ENCODE results near the gene BBS2. TPM values are rescaled to one million over a fixed set of nuclear protein-coding genes. Genes with fewer than 3 reads are reported as not detected.

Gene BBS2, protein sequence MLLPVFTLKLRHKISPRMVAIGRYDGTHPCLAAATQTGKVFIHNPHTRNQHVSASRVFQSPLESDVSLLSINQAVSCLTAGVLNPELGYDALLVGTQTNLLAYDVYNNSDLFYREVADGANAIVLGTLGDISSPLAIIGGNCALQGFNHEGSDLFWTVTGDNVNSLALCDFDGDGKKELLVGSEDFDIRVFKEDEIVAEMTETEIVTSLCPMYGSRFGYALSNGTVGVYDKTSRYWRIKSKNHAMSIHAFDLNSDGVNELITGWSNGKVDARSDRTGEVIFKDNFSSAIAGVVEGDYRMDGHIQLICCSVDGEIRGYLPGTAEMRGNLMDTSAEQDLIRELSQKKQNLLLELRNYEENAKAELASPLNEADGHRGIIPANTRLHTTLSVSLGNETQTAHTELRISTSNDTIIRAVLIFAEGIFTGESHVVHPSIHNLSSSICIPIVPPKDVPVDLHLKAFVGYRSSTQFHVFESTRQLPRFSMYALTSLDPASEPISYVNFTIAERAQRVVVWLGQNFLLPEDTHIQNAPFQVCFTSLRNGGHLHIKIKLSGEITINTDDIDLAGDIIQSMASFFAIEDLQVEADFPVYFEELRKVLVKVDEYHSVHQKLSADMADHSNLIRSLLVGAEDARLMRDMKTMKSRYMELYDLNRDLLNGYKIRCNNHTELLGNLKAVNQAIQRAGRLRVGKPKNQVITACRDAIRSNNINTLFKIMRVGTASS
- 27.1 and 37.1 TPM in 2 replicates for total RNA-seq (2014; rRNA removed)
- 16.7 TPM for polyA plus RNA-seq (2012)

DNA sequence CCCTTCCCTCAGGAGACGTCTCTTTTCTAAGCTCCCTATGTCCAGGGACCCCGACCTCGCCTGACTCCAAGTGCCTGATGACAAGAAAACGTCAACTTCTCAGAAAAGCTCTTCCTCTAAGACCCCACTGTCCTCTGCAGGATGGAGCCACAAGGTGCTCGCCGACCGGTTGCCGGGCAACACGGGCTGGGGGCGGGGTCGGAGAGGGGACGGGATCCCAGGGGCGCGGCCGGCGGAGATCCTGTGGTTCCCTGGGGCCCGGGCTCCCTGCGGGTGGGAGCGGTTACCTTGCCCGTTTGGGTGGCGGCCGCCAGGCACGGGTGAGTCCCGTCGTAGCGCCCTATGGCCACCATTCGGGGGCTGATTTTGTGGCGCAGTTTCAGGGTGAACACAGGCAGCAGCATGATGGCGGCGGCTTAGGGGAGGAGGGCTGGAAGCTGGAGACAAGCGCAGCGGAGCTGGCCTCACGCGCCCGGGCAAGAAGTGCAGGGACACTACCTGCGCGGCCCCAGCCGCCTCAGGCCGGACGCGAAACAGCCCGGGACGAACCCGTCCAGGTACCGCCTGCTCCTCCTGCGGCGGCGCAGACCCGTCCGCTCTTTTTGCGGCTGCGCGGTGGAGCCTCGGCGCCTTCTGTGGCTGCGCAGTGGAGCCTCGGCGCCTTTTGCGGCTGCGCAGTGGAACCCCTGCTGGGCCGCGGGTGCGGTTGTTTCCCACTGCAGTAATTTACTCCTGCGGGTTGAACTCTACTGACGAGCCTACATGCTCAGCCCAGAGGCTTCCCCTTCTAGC lies at the start of gene BBS2:
Gene BBS2 (minus strand): TSS at position 566 of the 792 bp plus-strand sequence. CDS start 162 bp downstream, at position 404.
- DNase-seq (ENCODE audit: low read depth) = peak; percentile 73

DNA sequence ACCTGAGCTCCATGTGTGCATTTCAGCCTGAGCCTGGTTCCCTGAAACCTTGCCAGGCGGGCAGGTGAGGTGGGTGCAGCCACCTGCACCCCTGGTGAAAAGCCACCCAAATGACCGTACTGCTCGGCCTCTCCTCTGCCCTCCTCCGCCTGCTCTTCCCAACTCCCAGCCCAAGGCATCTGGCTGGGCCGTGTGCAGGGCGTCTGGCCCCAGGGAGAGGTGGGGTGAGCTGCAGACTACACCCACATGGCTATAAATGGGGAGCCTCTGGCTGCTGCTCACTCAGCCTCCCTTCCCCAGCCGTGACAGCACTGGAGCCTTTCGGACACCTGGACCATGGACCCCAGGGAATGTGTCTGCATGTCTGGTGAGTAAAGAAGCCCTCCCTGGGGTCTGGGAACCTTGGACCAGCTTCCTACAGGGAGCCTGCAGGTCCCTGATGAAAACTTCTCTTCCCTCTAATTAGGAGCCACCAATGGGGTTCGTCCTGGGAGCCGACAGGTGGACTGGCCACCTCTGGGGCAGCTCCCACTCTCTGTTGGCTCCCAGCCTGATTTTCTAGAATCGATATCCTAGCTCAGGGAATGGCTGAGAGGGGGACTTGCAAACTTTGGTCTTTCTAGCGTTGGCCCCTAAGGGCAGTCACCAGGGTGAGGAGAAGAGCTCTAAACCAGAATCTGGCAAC lies 45.1 kb upstream of the BBS2 start, which contains the start of gene MT4:
Gene MT4 (plus strand): TSS at position 281 of the 685 bp plus-strand sequence. CDS start 56 bp downstream, at position 337.
- no peak for DNase-seq (ENCODE audit: low read depth)

DNA sequence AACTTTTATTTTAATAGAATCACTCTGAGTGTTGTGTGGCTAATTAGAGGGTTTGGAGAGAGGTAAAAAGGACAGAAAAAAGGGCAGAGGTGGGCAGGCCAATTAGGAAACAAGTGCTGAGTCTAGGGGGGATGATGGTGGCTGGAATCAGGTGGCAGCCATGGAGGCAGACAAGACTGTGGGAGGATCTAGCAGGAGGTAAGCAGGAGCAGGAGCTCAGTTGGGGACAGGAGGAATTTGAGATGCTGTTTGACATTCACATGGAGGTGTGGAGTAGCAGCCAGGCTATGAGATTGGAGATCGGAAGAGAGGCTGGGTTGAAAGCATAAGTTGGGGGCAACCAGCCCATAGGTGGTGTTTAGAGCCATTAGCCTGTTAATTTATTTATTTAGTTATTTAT lies 41.3 kb upstream of the BBS2 start:
- DNase-seq (ENCODE audit: low read depth) = no peak

DNA sequence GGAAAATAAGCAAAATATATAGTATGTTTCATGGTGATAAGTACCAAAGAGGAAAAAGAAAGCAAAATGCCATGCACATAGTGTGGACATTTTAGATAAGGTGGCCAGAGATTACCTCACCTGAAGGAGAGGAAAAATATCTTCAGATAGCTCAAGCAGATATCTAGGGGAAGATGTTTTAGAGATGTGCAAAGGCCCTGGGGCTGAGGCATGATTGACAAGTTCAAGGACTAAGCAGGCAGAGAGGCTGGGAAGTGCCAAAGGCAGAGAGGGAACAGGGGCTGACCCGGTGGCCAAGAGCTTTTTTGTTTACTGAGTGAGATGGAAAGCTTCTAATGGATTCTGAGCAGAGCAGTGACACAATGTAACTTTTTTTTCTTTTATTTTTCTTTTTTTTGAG lies 40.6 kb upstream of the BBS2 start:
- no peak for DNase-seq (ENCODE audit: low read depth)

DNA sequence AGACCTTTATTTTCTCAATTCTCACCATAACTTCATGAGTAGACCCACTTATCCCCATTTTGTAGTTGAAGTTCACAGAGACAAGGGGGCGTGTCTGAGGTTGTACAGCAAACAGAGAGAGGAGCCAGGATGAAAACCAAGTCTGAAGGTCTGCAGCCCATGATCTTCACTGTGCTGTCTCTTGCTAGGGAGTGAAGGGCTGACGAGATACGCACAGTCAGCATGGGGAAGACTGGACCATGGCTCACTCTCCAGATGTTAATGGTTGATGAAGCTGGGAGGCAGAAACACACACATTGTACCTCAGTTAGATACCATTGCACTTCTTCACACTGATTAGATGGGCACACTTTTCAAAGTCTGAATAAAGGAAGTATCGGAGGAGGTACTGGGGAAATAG lies 39.3 kb upstream of the BBS2 start:
- no peak for DNase-seq (ENCODE audit: low read depth)

DNA sequence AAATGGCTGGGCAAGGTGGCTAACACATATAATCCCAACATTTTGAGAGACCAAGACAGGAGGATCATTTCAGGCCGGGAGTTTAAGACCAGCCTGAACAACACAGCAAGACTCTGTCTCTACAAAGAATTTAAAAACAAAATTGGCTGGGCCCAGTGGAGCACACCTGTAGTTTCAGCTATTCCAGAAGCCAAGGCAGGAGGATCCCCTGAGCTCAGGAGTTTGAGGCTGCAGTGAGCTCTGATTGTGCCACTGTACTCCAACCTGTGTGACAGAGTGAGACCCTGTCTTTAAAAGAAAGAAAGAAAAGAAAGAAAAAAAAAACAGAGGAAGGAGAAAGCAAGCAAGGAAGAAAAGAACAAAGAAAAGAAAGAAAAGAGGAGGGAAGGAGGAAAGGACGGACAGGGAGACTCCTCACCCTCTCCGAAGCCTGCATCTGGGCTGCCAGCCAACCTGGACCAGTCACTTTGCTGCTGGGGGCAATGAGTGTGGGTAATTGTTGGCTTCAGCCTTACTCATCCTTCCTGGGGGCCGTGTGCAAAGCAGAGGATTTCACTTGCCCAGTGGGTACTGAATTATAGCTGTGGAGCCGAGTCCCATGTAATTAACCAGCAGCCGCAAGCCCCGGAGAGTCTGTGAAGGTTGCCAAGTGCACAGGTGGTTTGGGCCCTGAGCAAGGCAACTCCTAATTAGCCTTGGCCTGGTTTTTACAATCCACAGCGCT lies 38.4 kb upstream of the BBS2 start:
- peak; percentile 83 for DNase-seq (ENCODE audit: low read depth)

DNA sequence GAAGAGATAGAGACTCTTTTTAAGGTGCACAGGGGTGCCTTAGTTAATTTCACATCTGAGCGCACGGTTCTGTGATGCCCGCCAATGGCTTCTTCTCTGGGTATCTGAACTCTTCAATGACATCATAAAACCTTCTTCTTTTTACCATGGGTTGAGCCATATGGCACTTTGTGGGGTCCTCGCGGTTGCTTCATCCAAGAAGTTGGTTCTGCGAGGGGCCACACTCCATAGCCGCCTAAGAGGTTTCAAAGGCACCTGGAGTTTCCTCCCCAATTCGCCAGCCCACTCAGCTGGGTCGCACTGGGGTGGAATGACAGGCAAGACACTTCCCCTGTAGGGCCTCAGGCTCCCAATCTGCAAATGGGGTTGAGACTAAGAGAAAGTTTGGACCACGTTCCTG lies 34.6 kb upstream of the BBS2 start:
- no peak for DNase-seq (ENCODE audit: low read depth)

DNA sequence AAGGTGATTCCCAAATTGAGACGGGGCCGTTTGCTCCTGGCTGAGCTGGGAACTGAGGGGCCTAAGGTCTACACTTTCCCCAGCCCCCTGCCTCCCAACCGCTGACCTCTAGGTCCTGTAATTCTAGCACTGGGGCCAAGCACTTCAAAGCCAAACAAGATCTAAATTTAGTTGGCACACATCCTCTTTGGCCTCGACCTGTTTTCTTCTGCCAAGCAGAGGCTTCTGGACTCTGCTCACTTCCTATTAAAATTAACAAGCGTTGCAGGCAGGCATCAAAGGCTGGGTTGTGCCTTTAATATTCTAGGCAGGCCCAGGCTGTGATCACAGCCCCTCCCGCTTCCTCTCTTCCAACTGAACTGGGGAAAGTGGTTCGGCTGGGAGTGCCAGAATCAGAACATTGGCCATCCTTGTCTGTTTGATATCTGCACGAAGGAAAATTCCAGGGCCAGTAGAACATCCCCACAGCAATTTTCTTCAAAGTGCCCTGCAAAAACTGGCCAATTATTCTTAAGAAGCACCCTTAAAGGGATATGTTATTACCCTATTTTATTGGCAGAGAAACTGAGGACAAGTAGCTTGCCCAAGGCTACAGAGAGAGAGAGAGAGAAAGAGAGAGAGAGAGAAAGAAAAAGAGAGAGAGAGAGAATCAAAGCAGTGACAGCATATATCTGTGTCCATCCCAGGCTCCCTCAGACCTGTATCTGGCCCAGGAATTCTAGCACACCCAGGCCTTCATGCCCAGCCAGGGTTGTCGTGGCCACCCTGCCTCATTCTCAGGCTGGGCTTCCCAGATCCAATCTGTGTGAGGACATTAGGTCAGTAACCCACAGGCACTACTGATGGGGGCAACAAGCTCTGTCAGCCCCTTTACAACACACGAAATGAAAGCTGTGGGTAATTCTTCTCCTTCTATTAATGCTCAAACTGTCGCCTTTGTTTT lies 32.2 kb upstream of the BBS2 start:
- no peak for DNase-seq (ENCODE audit: low read depth)

DNA sequence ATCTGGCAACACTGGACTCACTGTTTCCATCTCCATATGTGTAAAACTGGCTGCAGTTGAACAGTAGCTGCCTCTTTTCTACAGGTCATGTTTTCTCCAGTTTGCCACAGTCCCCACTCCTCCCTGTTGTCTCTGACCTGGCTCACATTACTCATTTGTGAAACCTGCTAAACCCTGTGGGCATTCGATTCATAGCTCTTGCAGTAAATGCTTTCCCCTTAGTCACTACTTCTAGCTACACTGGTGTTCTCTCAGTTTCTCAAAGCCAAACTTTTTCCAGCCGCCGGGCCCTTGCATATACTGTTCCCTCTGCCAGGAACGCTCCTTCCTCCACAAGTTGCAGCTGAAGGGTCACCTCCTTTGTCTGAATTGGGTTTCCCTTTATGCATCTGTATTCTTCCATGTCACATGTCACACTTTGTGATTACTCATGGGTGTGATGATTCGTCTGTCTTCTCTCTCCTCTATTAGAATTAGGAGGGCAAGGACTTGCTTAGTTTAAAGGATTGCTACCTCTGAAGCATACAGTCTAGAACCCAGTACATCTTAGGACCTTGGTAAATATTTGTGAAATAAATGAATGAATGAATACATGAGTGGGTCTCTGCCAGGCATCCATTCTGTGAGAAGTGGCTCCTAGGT lies 30.0 kb upstream of the BBS2 start:
- DNase-seq (ENCODE audit: low read depth) = peak; percentile 8

DNA sequence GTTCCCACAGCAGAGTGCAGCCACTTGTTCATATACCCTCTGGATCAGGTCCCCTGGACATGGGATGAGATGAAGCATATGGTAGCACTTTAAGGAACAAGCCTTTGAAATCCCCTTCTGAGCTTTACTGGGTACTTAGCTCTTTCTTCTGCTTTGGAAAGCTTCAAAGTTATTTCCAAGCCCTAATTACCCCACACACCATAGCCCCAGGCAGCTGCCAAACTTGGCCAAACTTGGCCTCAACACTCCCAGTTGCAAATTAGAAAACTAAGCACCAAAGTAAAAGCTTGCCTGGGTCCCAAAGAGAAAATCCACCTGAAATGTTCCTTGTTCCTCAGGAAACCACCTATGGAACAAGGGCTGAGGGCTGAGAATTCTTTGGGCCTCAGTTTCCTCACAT lies 29.3 kb upstream of the BBS2 start:
- no peak for DNase-seq (ENCODE audit: low read depth)

DNA sequence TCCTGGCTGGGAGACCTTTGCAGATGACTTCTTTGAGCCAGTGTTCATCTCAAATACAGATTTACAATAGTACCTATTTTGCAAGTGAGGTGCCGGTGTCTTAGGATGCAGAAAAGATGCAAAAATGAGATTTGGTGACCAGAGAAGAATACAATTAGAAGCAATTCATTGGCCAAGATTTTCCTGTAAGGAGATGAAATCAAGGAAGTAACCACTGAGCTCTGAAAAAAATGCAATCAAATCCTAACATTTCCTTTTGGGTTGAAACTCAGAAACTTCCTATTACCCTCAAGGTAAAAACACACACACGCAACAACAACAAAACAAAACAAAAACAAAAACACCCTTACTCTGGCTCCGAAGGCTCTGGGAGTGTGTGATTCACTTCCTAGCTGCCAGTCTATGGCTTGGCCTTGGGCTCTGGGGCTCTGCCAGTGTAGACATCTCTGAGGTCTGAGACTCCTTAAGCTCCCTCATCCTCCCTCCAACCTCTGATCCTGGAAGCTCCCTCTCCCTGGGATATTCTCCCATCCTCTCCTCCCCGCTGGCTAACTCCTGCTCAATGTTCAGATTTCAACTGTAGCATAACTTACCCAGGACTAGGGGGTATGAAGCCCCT lies 28.2 kb upstream of the BBS2 start:
- DNase-seq (ENCODE audit: low read depth) = no peak

DNA sequence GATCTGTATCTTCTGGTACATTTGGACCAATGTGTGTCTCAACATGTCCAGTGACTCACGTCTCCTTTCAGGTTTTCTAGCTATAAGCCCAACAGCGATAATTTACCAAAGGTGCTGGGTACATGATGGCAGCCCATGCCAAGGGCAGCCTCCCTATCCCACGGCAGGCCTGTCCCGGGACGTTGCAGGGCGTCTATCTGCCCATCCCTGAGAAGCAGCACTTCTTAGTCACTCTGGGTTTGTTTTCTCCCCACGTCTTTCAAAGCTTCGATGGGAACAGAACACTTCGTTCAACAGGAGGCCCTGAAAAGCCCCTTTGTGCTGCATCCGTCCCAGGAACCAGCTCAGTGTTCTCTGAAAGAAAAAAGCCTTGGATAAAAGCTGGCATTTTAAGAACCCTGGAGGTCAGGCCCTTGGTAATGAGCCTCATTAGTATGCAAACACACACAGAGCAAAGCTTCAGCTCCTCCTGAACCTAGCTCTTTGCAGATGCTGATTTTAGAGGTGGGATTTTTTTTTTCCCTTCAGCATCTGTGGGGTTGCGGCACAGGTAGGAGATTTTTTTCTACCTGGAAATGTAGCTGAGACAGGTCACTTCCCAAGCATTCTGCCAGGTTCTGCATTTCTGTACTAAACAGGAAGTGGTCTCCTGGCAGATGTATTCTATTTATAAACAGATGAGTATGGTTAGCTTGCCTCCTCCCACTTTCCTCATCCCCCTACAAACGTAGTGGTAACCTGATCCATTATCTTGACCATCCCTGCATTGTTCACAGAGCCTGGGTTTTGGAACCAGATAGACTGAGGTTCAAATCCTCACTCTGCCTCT lies 27.5 kb upstream of the BBS2 start:
- peak; percentile 66 for DNase-seq (ENCODE audit: low read depth)

DNA sequence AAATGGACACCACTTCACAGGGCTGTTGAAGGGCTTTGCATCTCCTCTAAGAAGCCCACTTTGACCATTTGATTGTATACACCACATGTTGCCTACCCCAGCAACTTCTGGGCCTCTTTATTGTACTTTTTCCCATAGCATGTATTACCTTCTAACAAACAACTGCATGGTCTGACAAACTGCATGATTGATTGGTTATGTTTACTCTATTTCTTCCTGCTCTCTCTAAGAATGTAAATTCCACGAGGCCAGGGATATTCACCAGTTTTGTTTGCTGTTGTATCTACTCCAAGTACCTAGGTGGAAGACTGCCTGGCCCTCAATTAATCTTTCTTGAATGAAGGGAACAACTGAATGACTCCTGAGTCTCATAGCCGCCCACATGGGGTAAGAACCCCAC lies 22.2 kb upstream of the BBS2 start:
- no peak for DNase-seq (ENCODE audit: low read depth)

DNA sequence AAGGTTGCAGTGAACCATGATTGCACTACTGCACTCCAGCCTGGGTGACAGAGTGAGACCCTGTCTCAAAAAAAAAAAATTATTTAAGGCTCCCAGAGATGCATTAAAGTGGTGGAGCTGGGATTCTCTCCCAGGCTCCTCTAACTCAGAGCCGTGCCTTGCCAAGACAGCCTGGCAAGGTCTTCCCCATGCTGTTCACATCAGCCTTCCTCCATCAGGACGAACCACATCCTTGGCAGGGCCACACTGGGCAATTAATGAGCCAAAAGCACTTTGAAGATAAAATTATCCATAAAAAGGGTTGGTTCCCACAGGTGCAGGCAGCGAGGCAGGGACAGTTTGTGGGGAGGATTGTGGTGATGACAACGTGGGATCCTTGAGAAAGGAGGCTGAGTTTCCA lies 19.8 kb upstream of the BBS2 start:
- DNase-seq (ENCODE audit: low read depth) = no peak

DNA sequence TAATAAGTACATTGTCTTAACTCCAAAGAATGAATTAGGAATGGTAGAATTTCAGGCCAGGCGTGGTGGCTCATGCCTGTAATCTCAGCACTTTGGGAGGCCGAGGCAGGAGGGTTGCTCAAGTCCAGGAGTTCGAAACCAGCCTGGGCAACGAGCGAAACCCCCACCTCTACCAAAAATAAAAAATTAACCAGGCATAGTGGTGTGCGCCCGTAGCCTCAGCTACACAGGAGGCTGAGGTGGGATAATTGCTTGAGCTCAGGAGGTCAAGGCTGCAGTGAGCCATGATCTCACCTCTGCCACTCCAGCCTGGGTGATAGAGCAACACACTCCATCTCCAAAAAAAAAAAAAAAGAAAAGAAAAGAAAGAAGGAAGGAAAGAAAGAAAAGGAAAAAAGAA lies 18.5 kb upstream of the BBS2 start:
- no peak for DNase-seq (ENCODE audit: low read depth)

DNA sequence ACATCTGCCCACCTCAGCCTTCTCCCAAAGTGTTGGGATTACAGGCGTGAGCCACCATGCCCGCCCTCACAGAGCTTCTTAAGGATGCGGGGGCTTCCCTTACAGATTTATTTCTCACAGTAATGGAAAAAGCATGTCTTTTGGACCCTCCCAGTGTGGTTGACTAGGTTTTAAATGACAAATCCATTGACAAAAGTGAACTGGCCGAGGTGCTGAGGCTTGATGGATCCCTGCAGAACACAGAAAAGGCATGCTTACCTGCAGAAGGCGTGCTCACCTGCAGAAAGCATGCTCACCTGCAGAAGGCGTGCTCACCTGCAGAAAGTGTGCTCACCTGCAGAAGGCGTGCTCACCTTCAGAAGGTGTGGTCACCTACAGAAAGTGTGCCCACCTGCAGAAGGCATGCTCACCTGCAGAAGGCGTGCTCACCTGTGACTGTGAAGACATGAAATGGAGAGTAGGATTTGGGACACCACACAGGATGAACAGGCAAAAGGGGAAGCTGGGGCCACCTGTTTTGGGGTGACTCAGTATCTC lies 15.1 kb upstream of the BBS2 start:
- no peak for DNase-seq (ENCODE audit: low read depth)

DNA sequence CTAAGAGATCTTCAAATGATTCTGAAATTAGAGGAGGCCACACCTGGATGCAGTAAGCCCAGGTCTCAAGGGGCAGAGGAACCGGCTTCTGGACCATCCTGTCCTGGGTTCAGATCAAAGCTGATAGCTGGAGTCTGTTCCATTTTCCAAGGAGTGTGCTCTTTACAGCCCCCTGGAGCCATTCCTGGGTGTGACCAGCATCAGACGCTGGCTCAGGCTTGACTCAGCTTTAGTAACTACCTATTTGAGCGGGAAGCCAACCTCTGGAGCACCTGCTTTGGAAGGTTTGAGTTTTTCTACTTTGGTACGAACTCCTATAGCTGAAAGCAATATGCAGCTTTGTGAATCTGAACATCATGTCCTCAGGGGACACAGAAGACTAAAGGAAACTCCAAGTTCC lies 12.9 kb upstream of the BBS2 start:
- DNase-seq (ENCODE audit: low read depth) = no peak

Data from LHCN-M2 (cell line).